ENCODE measurements around the gene CIP2A.

Gene CIP2A

GRCh38 chr3:108511055-108511454, 78.2 kb downstream of the CIP2A start:
- DNase-seq (ENCODE audit: low read depth in 2 of 2): no peak

DNA sequence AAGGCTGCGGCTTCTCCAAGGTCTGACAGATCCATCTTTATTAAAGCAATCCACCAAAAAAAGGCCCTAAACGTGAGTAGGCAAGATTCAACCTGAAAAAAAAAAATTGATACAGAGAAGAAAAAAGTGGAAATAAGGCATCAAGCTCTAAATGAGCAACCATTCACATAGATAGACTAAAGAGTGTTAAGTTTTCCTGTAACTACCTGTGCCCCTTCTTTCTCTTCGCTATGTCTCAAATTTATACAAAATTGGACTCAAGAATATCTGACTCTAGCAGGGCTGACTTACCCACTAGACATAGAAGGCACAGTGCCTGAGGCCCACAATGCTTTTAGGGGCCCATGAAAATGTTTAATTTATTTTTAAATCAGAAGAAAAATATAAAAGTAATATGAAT, 78.7 kb downstream of the CIP2A start, which contains the start of gene MYH15:
MYH15 (minus strand) TSS at position 101 of the 400 bp plus-strand sequence; CDS start at position 35, 66 bp downstream.
- no peak for DNase-seq (ENCODE audit: low read depth in 2 of 2)

DNA sequence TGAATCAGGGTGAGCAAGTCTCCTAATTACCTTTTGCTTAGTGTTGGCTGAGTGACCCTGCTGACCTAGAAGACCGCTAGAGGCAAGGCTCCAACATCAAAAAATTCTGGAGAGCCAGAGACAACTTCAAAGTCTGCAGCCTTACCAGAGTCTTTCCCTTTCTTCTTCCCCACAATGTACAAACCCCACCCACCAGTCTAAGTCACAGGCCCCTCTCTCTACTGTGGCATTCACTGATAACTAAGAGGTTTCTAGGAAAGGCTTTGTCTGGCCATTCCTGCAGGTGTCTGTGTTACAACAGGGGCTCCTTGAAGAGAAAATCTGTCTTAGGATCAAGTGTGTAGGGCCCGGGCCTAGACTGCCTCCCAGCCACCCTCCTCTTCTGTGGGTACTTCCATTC, 79.4 kb downstream of the CIP2A start:
- DNase-seq (ENCODE audit: low read depth in 2 of 2): no peak

GRCh38 chr3:108509263-108509662, 80.0 kb downstream of the CIP2A start:
- DNase-seq (ENCODE audit: low read depth in 2 of 2): no peak

DNA sequence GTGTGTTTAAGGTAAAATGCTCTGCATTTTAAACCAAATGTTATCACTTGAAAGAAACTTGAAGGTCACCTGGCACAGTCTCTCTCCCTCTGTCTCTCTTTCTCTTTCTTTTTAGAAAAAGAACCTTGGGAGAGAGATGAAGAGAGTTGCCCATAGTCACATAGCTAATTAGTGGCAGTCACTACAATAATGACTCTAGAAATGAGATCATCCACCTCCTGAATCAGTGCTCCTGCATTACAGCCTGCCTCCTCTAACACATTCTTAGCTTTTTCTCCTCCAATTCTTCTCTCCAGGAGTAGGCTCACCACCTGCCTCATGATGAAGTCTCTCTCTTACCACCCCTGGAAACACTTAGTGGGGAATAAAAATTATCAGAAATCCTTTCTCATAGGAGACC, 81.3 kb downstream of the CIP2A start:
- no peak for DNase-seq (ENCODE audit: low read depth in 2 of 2)

- no peak for DNase-seq (ENCODE audit: low read depth in 2 of 2)
Observed at GRCh38 chr3:108505811-108506210, 83.4 kb downstream of the CIP2A start.

DNA sequence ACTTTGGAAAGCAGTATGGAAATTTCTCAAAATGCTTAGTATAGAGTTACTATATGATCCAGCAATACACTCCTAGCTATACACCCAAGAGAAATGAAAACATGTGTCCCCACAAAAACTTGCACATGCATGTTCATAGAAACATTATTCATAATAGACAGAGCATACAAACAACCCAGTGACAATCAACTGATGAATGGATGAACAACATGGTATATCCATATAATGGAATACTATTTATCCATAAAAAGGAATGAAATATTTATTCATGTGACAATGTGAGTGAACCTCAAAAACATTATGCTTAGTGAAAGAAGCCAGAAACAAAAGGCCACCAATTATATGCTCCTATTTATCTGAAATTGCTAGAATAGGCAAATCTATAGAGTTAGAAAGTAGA, 85.5 kb downstream of the CIP2A start:
- no peak for DNase-seq (ENCODE audit: low read depth in 2 of 2)

- DNase-seq (ENCODE audit: low read depth in 2 of 2): no peak
Observed at GRCh38 chr3:108501535-108501934, 87.7 kb downstream of the CIP2A start.

DNA sequence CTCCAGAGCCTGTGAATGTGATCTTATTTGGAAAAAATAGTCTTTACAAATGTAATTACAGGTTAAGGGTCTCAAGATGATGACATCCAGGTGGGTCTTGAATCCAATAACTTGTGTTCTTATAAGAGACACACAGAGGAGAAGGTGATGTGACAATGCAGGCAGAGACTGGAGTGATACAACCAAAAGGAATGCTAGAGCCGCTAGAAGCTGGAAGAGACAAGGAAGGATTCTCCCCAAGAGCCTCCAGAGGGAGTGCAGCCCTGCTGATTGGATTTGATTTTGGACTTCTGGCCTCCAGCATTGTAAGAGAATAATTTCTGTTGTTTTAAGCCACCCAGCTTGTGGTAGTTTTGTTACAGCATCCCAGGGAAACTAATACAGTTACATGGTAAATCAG, 88.5 kb downstream of the CIP2A start:
- DNase-seq (ENCODE audit: low read depth in 2 of 2): no peak

Measured in activated CD8-positive, alpha-beta memory T cell treated with anti-CD3 and anti-CD28 coated beads for 4 hours (primary cell).